NCI-H146 (cell line): ENCODE results near the gene IL1R2.
"Not testable (repeated sequence)": the region's sequence is repeated elsewhere in the genome, so short reads cannot be mapped to it uniquely, and the experiment has no call there.

ENCODE experiments used
- DNase-seq: peaks from one replicate; lab custom pipeline; 2025; lab: John Stamatoyannopoulos, UW

Gene IL1R2

GRCh38 chr2:102000012-102000411 is 8.3 kb downstream of the IL1R2 start:
- DNase-seq, result no peak

- DNase-seq, result no peak
Measured at GRCh38 chr2:102000813-102001766, 9.3 kb downstream of the IL1R2 start.

- no peak for DNase-seq
Measured at GRCh38 chr2:102001767-102002142, 10.0 kb downstream of the IL1R2 start.

- DNase-seq, result no peak
Measured at GRCh38 chr2:102002228-102002627, 10.5 kb downstream of the IL1R2 start.

- not testable (repeated sequence) for DNase-seq
Measured at GRCh38 chr2:102002909-102003308, 11.1 kb downstream of the IL1R2 start.

- no peak for DNase-seq
Measured at GRCh38 chr2:102003696-102004095, 11.9 kb downstream of the IL1R2 start.

GRCh38 chr2:102004581-102004980 is 12.8 kb downstream of the IL1R2 start:
- DNase-seq, result no peak

- no peak for DNase-seq
Measured at GRCh38 chr2:102005449-102005848, 13.7 kb downstream of the IL1R2 start.

GRCh38 chr2:102005989-102006885 is 14.5 kb downstream of the IL1R2 start:
- DNase-seq, result no peak

- no peak for DNase-seq
Measured at GRCh38 chr2:102006886-102007278, 15.1 kb downstream of the IL1R2 start.

GRCh38 chr2:102008490-102008889 is 16.7 kb downstream of the IL1R2 start:
- no peak for DNase-seq

GRCh38 chr2:102009557-102009956 is 17.8 kb downstream of the IL1R2 start:
- DNase-seq, result no peak

GRCh38 chr2:102010902-102011301 is 19.1 kb downstream of the IL1R2 start:
- no peak for DNase-seq

- DNase-seq, result no peak
Measured at GRCh38 chr2:102012061-102012614, 20.4 kb downstream of the IL1R2 start.

- DNase-seq, result no peak
Measured at GRCh38 chr2:102013206-102014040, 21.7 kb downstream of the IL1R2 start.

GRCh38 chr2:102014041-102014345 is 22.2 kb downstream of the IL1R2 start:
- no peak for DNase-seq

GRCh38 chr2:102015399-102015798 is 23.6 kb downstream of the IL1R2 start:
- no peak for DNase-seq

GRCh38 chr2:102016399-102016955 is 24.7 kb downstream of the IL1R2 start:
- DNase-seq, result no peak

GRCh38 chr2:102018823-102019445 is 27.2 kb downstream of the IL1R2 start:
- DNase-seq, result no peak

GRCh38 chr2:102020596-102021170 is 28.9 kb downstream of the IL1R2 start:
- peak; percentile 28 for DNase-seq

- no peak for DNase-seq
Measured at GRCh38 chr2:102021779-102022178, 30.0 kb downstream of the IL1R2 start.
